ENCODE results near the gene HAPLN3. TPM values are rescaled to one million over a fixed set of nuclear protein-coding genes. Genes with fewer than 3 reads are reported as not detected.

Gene HAPLN3
- total and polyA plus RNA-seq, 10 of the 15 experiments (the other 5 are each of a cell fraction or from before 2014, with no cell fraction given), result 0.20 to 5.0 (median 1.4) TPM; not detected in 1

DNA sequence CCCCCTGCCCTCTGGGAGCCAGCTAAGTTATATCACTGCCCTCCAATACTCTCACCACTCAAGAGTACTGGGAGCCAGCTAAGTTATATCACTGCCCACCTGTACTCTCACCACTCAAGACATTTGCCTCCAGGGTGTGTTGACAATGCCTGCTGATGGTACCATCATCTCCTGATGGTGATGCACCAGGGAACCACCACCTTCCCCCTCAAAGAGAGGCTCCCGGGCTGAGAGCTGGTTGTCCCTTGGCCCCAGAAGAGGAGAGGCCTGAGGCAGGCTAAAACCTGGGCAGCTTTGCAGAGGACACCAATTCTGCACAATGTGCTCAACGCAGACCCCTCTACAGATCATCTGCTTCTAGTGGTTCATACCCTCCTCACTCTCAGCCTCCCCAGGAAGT, 7.5 kb upstream of the HAPLN3 start:
- no peak overlapping the region for H3K4me2 ChIP-seq (ENCODE audit: control insufficient read depth, insufficient read depth)
- ChIA-PET SMC1A (ENCODE audit: uncharacterized antibody, unreplicated experiment) (interaction anchor here (1.1 to 1.2 kb wide), 2 partner anchors 13 to 116 kb away, joined by 4 to 6 read pairs; no protein-coding TSS in a partner anchor), RAD21 (ENCODE audit: unreplicated experiment) (interaction anchor here (0.6 to 3.1 kb wide), 4 partner anchors 10 to 392 kb away, joined by 3 to 34 read pairs (median 3); no protein-coding TSS in a partner anchor), CTCF (interaction anchor here (0.5 to 5.5 kb wide), 12 partner anchors 9 to 402 kb away, joined by 3 to 116 read pairs (median 4); partner anchors contain the start of gene MFGE8), POLR2A (no interaction called here)
- DNase-seq (ENCODE audit: low read depth, low spot score) (no peak), FAIRE-seq (no peak), ATAC-seq (no peak)
- H3K36me3 ChIP-seq (ENCODE audit: control insufficient read depth in 2 of 2, insufficient read depth in 2 of 2, low read length in 1 of 2), result no peaks in the 10 kb centered on the region
- in situ Hi-C loops (cut with MboI) (loop anchor here (5.0 kb wide), 1 partner anchor 274 kb away; no protein-coding TSS in a partner anchor), intact Hi-C loops (cut with micrococcal nuclease; ENCODE audit: unreplicated experiment) (no loop called here)
- no peak overlapping the region for H3K9ac ChIP-seq (ENCODE audit: control insufficient read depth, insufficient read depth, low read length)
- WGBS (ENCODE audit: insufficient coverage, insufficient replicate concordance, low lambda C conversion rate, missing lambda C conversion rate), result 39% methylated on average over 2 of the region's 2 CpGs
- H3K27ac ChIP-seq (ENCODE audit: control insufficient read depth, insufficient read depth), result no peak overlapping the region
- H3K27me3 ChIP-seq (replicated peaks in 1 of 2; ENCODE audit: control insufficient read depth in 2 of 2, insufficient read depth in 2 of 2, low read length in 1 of 2), result no peaks in the 10 kb centered on the region; a peak in 1 of 4 replicates
- no TSS peak for BruUV-seq (replicated peaks)
- H3K9me3 ChIP-seq (replicated peaks; ENCODE audit: control insufficient read depth, insufficient read depth, low read length), result no peaks in the 10 kb centered on the region
- no peaks in the 10 kb centered on the region for H3K4me1 ChIP-seq (ENCODE audit: control insufficient read depth, insufficient read depth, low read length)
- H2AFZ ChIP-seq (ENCODE audit: control insufficient read depth, low read depth, low read length), result no peak overlapping the region
- no peaks in the 10 kb centered on the region for H3K79me2 ChIP-seq (ENCODE audit: control insufficient read depth, insufficient read depth, low read length)
- H3K4me3 ChIP-seq, result no peak overlapping the region
- 0 out of 2 replicates have a peak, but pooled peaks cover 5% of the 10 kb centered on the region for H4K20me1 ChIP-seq (ENCODE audit: control insufficient read depth, insufficient read depth)
- TF ChIP-seq ATF7 (IDR thresholded peaks at IDR 0.05; ENCODE audit: low read depth), result no peak
- TF ChIP-seq, protein P1, sequence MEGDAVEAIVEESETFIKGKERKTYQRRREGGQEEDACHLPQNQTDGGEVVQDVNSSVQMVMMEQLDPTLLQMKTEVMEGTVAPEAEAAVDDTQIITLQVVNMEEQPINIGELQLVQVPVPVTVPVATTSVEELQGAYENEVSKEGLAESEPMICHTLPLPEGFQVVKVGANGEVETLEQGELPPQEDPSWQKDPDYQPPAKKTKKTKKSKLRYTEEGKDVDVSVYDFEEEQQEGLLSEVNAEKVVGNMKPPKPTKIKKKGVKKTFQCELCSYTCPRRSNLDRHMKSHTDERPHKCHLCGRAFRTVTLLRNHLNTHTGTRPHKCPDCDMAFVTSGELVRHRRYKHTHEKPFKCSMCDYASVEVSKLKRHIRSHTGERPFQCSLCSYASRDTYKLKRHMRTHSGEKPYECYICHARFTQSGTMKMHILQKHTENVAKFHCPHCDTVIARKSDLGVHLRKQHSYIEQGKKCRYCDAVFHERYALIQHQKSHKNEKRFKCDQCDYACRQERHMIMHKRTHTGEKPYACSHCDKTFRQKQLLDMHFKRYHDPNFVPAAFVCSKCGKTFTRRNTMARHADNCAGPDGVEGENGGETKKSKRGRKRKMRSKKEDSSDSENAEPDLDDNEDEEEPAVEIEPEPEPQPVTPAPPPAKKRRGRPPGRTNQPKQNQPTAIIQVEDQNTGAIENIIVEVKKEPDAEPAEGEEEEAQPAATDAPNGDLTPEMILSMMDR (IDR thresholded peaks at IDR 0.05 in 2 of 3, conservative IDR thresholded peaks at IDR 0.05 in 1 of 3; ENCODE audit: control insufficient read depth in 2 of 3, extremely low read depth in 1 of 3, insufficient read depth in 1 of 3, low read depth in 3 of 3, low read length in 3 of 3), result no peak
- TF ChIP-seq, protein P2, sequence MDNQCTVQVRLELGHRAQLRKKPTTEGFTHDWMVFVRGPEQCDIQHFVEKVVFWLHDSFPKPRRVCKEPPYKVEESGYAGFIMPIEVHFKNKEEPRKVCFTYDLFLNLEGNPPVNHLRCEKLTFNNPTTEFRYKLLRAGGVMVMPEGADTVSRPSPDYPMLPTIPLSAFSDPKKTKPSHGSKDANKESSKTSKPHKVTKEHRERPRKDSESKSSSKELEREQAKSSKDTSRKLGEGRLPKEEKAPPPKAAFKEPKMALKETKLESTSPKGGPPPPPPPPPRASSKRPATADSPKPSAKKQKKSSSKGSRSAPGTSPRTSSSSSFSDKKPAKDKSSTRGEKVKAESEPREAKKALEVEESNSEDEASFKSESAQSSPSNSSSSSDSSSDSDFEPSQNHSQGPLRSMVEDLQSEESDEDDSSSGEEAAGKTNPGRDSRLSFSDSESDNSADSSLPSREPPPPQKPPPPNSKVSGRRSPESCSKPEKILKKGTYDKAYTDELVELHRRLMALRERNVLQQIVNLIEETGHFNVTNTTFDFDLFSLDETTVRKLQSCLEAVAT (IDR thresholded peaks at IDR 0.05), result no peak
- TF ChIP-seq SMC3 (IDR thresholded peaks at IDR 0.05; ENCODE audit: borderline replicate concordance, low read length), result no peak
- no peak for TF ChIP-seq SIX5 (IDR thresholded peaks at IDR 0.05; ENCODE audit: low read depth, low read length, severe bottlenecking)
- no peak for TF ChIP-seq ETV6 (conservative IDR thresholded peaks at IDR 0.05 in 1 of 2, IDR thresholded peaks at IDR 0.05 in 1 of 2; ENCODE audit: borderline replicate concordance in 1 of 2, low read depth in 1 of 2)
- TF ChIP-seq POLR2AphosphoS2 (IDR thresholded peaks at IDR 0.05; ENCODE audit: low read depth, low read length), result no peak
- TF ChIP-seq, protein P3, sequence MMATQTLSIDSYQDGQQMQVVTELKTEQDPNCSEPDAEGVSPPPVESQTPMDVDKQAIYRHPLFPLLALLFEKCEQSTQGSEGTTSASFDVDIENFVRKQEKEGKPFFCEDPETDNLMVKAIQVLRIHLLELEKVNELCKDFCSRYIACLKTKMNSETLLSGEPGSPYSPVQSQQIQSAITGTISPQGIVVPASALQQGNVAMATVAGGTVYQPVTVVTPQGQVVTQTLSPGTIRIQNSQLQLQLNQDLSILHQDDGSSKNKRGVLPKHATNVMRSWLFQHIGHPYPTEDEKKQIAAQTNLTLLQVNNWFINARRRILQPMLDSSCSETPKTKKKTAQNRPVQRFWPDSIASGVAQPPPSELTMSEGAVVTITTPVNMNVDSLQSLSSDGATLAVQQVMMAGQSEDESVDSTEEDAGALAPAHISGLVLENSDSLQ (IDR thresholded peaks at IDR 0.05), result no peak
- TF ChIP-seq POLR2AphosphoS5 (IDR thresholded peaks at IDR 0.05; ENCODE audit: low read length), result no peak
- no peak for TF ChIP-seq ZNF24 (IDR thresholded peaks at IDR 0.05)
- TF ChIP-seq, protein P4, sequence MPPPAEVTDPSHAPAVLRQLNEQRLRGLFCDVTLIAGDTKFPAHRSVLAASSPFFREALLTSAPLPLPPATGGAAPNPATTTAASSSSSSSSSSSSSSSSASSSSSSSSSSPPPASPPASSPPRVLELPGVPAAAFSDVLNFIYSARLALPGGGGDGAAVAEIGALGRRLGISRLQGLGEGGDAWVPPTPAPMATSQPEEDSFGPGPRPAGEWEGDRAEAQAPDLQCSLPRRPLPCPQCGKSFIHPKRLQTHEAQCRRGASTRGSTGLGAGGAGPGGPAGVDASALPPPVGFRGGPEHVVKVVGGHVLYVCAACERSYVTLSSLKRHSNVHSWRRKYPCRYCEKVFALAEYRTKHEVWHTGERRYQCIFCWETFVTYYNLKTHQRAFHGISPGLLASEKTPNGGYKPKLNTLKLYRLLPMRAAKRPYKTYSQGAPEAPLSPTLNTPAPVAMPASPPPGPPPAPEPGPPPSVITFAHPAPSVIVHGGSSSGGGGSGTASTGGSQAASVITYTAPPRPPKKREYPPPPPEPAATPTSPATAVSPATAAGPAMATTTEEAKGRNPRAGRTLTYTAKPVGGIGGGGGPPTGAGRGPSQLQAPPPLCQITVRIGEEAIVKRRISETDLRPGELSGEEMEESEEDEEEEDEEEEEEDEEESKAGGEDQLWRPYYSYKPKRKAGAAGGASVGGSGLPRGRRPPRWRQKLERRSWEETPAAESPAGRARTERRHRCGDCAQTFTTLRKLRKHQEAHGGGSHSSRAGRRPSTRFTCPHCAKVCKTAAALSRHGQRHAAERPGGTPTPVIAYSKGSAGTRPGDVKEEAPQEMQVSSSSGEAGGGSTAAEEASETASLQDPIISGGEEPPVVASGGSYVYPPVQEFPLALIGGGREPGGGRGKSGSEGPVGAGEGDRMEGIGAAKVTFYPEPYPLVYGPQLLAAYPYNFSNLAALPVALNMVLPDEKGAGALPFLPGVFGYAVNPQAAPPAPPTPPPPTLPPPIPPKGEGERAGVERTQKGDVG (CRISPR knock-in tag; IDR thresholded peaks at IDR 0.05), result no peak
- TF ChIP-seq JUNB (IDR thresholded peaks at IDR 0.05), result no peak
- no peak for TF ChIP-seq GABPA (IDR thresholded peaks at IDR 0.05; ENCODE audit: low read depth)
- no peak for TF ChIP-seq CREB1 (IDR thresholded peaks at IDR 0.05; ENCODE audit: low read depth)
- TF ChIP-seq, protein P5, sequence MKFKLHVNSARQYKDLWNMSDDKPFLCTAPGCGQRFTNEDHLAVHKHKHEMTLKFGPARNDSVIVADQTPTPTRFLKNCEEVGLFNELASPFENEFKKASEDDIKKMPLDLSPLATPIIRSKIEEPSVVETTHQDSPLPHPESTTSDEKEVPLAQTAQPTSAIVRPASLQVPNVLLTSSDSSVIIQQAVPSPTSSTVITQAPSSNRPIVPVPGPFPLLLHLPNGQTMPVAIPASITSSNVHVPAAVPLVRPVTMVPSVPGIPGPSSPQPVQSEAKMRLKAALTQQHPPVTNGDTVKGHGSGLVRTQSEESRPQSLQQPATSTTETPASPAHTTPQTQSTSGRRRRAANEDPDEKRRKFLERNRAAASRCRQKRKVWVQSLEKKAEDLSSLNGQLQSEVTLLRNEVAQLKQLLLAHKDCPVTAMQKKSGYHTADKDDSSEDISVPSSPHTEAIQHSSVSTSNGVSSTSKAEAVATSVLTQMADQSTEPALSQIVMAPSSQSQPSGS (IDR thresholded peaks at IDR 0.05; ENCODE audit: low read length), result no peak
